ENCODE results near the gene FRK.

GRCh38 chr6:115983998-115984397 is 76.7 kb downstream of the FRK start:
- TF ChIP-seq CTCF (IDR thresholded peaks at IDR 0.05; ENCODE audit: insufficient read depth, low read depth, low read length) (no peak), EZH2 (IDR thresholded peaks at IDR 0.05; ENCODE audit: insufficient read depth, low read length) (no peak)
